BLaER1 (cell line): Measurements from ENCODE around the gene DOCK2.

Experiments
- H3K27ac ChIP-seq: shearing (Covaris generic); formaldehyde crosslinking; 2 replicates; pipeline ENCODE4 v1.8.1; 2022
- H3K27me3 ChIP-seq: shearing (Covaris generic); formaldehyde crosslinking; 2 replicates; pipeline ENCODE4 v1.8.1; 2022
- H3K36me3 ChIP-seq: shearing (Covaris generic); formaldehyde crosslinking; 2 replicates; pipeline ENCODE4 v1.8.1; 2022
- H3K4me1 ChIP-seq: shearing (Covaris generic); formaldehyde crosslinking; 2 replicates; pipeline ENCODE4 v1.8.1; 2022
- H3K4me2 ChIP-seq: shearing (Covaris generic); formaldehyde crosslinking; 2 replicates; pipeline ENCODE4 v1.8.1; 2022
- H3K4me3 ChIP-seq: shearing (Covaris generic); formaldehyde crosslinking; 2 replicates; pipeline ENCODE4 v1.8.1; 2022
- H3K9ac ChIP-seq: shearing (Covaris generic); formaldehyde crosslinking; 2 replicates; pipeline ENCODE4 v1.8.1; 2022
- H3K9me3 ChIP-seq: shearing (Covaris generic); formaldehyde crosslinking; 2 replicates; pipeline ENCODE4 v1.8.1; 2022
- H4K20me1 ChIP-seq: shearing (Covaris generic); formaldehyde crosslinking; 2 replicates; pipeline ENCODE4 v1.8.1; 2022
- Cebpa-rat ChIP-seq: shearing (Covaris generic); IDR thresholded peaks from 2 replicates; pipeline ENCODE4 v1.8.1; 2022

Gene DOCK2

DNA sequence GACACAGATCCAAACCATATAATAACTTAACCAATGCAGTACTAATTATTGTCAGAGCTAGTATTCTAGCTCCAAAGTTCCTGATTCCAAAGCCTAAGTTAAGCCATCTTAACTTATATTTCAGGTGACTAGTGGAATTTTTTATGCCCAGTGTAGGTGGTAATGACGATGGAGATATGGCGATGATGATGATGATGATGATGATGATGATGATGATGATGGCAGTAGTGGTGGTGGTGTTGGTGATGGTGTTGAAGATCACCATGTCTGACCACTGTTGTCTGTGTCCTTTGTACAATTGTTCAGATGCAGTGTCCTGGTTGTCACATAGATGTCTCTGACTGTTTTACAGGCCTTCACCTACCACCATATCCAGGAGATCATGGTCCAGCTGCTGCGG lies 203.3 kb downstream of the DOCK2 start:
- Histone ChIP-seq H3K4me3 (no peak overlapping the region), H3K4me1 (no peaks in the 10 kb centered on the region), H3K9me3 (no peaks in the 10 kb centered on the region), H3K27ac (no peak overlapping the region), H3K27me3 (no peaks in the 10 kb centered on the region), H3K36me3 (peaks cover 42% of the 10 kb centered on the region), H4K20me1 (no peaks in the 10 kb centered on the region), H3K9ac (no peak overlapping the region), H3K4me2 (no peak overlapping the region)
- TF ChIP-seq Cebpa-rat, result no peak

DNA sequence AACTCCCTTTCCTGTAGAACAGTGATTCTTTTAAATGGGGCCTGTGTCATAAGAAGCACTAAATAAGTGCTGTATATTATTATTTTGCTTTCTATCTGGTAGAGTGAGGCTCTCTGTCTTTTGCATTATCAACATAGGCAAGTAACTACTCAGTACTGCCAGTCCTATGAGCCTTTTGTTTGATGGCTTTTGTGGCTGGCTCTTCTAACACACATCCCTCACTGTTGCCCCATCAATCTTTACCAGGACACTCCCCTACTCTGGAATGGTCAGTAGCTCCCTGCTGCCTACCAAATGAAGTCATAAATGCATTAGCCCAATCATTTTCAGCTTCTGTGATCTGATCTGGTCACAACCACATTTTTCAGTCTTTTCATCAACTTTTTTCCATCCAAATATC lies 205.6 kb downstream of the DOCK2 start:
- H3K27me3 ChIP-seq, result no peaks in the 10 kb centered on the region
- H3K4me1 ChIP-seq, result no peaks in the 10 kb centered on the region
- no peak overlapping the region for H3K9ac ChIP-seq
- no peak for TF ChIP-seq Cebpa-rat
- H3K4me2 ChIP-seq, result no peak overlapping the region
- H3K4me3 ChIP-seq, result no peak overlapping the region
- H4K20me1 ChIP-seq, result no peaks in the 10 kb centered on the region
- H3K27ac ChIP-seq, result no peak overlapping the region
- H3K9me3 ChIP-seq, result 0 out of 2 replicates have a peak, but pooled peaks cover 3% of the 10 kb centered on the region
- peaks cover 51% of the 10 kb centered on the region for H3K36me3 ChIP-seq

DNA sequence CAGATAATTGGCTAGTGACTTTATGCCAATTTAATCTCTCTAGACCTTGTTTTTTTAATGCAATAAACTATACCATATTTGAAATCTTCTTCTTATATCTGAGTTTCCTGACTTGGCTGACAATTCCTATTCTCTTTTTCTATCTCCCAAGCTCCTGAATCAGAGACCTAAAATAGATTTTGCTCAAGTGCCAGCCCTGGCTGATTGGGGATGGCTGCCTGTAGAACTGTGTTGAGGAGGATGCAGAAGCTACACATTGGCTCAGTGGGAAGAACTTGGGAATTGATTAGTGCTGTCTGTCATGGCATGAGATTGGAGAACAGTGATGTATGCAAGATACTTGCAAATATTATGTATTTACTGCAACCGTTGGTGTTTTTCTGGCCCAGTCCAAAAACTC lies 210.4 kb downstream of the DOCK2 start:
- no peak overlapping the region for H3K4me3 ChIP-seq

DNA sequence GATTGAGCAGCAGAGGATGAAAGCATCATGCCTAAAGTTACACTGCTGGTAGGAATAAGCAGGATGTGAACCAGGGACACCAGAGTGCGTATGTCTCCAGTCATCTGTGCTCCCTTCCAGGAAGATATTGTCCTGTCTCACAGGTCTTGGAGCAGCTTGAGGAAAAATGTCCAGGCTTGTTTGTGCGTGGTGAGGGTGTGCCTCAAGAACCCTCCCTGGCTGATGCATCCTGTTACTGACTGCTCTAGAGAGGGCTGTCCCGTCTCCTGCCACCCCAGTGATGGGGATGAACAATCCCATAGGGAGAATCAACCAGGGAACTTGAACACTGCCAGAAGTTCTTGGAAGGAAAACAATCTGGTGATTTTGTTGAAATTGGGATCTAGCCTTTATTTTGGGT lies 211.2 kb downstream of the DOCK2 start:
- H3K4me3 ChIP-seq, result no peak overlapping the region
- peaks cover 74% of the 10 kb centered on the region for H3K36me3 ChIP-seq
- no peaks in the 10 kb centered on the region for H4K20me1 ChIP-seq
- no peaks in the 10 kb centered on the region for H3K4me1 ChIP-seq
- H3K9ac ChIP-seq, result no peak overlapping the region
- H3K4me2 ChIP-seq, result no peak overlapping the region
- H3K27ac ChIP-seq, result no peak overlapping the region
- TF ChIP-seq Cebpa-rat, result no peak
- H3K9me3 ChIP-seq, result peaks cover 50% of the 10 kb centered on the region
- no peaks in the 10 kb centered on the region for H3K27me3 ChIP-seq

More for the DNA sequence above, 210.4 kb downstream of the DOCK2 start:
- Histone ChIP-seq H3K27me3 (no peaks in the 10 kb centered on the region), H3K9me3 (peaks cover 43% of the 10 kb centered on the region), H3K4me2 (no peak overlapping the region), H3K36me3 (peaks cover 74% of the 10 kb centered on the region), H3K4me1 (no peaks in the 10 kb centered on the region), H3K27ac (no peak overlapping the region), H3K9ac (no peak overlapping the region), H4K20me1 (no peaks in the 10 kb centered on the region)
- TF ChIP-seq Cebpa-rat, result no peak

DNA sequence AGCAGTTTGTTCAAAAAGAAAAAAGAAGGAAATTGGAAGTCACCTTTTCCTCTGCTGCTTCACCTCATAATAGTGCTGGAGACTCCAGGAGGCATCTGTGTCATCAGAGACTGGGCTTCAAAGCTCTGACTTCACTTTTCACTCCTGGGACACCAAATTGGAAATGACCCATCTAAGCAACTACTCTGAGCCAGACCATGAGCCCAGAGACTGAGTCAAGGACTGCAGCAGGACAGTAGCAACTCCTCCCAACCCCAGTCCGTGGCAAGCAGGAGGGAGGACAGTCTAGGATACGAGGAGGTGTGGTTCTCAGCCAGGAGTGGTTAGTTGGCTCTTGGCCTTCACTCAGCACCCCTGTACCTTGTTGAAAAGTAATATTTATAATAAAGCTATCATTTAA lies 211.7 kb downstream of the DOCK2 start:
- Histone ChIP-seq H3K4me1 (no peaks in the 10 kb centered on the region), H3K4me2 (no peak overlapping the region), H3K9ac (no peak overlapping the region), H3K27me3 (no peaks in the 10 kb centered on the region), H3K9me3 (peaks cover 50% of the 10 kb centered on the region), H3K4me3 (no peak overlapping the region), H4K20me1 (no peaks in the 10 kb centered on the region), H3K27ac (no peak overlapping the region), H3K36me3 (peaks cover 75% of the 10 kb centered on the region)
- TF ChIP-seq Cebpa-rat, result no peak

DNA sequence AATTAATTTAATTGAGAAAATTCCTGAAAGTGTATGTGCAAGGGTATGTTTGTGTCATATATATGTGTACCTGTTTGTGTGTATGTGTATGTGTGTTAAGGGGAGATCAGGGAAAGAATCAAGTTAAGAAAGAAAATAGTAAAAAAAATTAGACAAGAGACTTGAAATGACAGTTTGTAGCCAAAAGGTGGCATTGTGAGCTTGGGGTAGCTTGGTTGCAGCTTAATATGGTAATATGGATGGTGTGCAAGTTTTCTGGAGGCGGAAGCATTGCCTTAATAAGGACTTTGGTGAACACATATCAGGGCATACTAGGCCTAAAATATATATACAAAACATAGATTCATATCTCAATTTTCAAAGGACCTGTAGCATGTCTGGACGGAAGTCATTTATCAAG lies 213.3 kb downstream of the DOCK2 start:
- no peak for TF ChIP-seq Cebpa-rat
- H3K4me2 ChIP-seq, result no peak overlapping the region
- no peaks in the 10 kb centered on the region for H3K4me1 ChIP-seq
- no peak overlapping the region for H3K4me3 ChIP-seq
- H3K27me3 ChIP-seq, result no peaks in the 10 kb centered on the region
- H3K36me3 ChIP-seq, result peaks cover 75% of the 10 kb centered on the region
- H3K9ac ChIP-seq, result no peak overlapping the region
- H4K20me1 ChIP-seq, result no peaks in the 10 kb centered on the region
- peaks cover 50% of the 10 kb centered on the region for H3K9me3 ChIP-seq
- no peak overlapping the region for H3K27ac ChIP-seq

DNA sequence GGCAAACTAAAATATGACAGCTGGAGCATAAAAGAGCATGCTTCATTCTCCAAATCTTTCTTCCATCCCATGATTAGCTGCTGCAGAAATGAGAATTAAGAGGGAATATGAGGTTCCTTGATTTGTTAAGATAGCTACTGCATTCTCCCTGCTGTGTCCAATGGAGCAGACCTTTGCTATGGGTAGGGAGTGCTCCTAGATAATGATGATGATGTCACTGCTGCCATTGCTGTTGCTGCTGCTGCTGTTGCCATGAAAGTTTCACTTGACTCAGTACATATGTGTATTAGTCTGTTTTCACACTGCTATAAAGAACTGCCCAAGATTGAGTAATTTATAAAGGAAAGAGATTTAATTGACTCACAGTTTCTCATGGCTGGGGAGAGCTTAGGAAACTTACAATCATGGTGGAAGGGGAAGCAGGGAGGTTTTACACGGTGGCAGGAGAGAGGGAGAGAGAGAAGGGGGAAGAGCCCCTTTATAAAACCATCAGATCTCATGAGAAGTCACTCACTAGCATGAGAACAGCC lies 214.3 kb downstream of the DOCK2 start:
- peaks cover 50% of the 10 kb centered on the region for H3K9me3 ChIP-seq
- peaks cover 82% of the 10 kb centered on the region for H3K36me3 ChIP-seq
- TF ChIP-seq Cebpa-rat, result no peak
- no peaks in the 10 kb centered on the region for H3K4me1 ChIP-seq
- H3K9ac ChIP-seq, result no peak overlapping the region
- no peaks in the 10 kb centered on the region for H4K20me1 ChIP-seq
- H3K27me3 ChIP-seq, result no peaks in the 10 kb centered on the region
- H3K4me3 ChIP-seq, result no peak overlapping the region
- H3K4me2 ChIP-seq, result no peak overlapping the region
- no peak overlapping the region for H3K27ac ChIP-seq

DNA sequence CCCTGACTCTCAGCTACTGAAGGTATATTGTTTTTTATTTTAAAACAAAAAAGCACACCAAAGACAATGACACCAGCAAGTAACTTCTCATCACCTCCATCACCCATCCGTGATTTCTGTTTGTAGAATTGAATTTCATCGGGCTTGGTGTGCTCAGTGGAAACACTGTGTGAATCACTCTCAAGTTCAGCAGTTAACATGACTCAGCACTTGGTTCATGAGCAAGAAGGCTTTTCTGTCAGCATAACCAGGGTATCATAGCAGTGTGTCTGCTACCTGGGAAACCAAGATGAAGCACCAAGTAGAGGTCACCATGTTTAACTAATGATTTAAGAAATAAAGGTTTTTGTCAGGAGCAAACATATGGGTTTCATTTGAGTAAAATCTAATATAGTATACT lies 219.5 kb downstream of the DOCK2 start:
- Histone ChIP-seq H3K9ac (no peak overlapping the region), H3K27me3 (no peaks in the 10 kb centered on the region), H3K4me1 (peaks cover 5% of the 10 kb centered on the region; the same call in 1 of the 2 replicates), H3K36me3 (peaks cover 39% of the 10 kb centered on the region), H4K20me1 (no peaks in the 10 kb centered on the region), H3K4me2 (no peak overlapping the region), H3K27ac (no peak overlapping the region), H3K9me3 (peaks cover 16% of the 10 kb centered on the region), H3K4me3 (no peak overlapping the region)
- TF ChIP-seq Cebpa-rat, result no peak

DNA sequence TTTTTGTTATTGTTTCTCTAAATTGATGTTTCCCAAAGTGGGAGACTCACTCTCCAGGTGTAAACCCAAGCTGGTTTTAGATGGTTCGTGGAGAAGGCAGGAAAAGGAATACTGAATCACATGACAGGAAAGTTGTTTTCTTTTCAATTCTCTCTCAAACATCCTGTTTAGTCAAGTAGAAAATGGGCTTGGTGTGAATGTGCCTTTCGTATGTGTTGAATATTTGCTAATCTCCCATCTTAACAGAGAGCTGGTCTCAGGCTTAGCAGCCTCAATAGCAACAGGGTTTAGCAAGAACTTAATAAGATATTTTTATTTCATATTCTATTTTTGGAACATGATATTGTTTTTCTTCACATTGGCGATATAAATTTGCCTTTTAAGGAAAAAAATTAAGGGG lies 223.5 kb downstream of the DOCK2 start:
- no peak for TF ChIP-seq Cebpa-rat
- Histone ChIP-seq H3K36me3 (peaks cover 10% of the 10 kb centered on the region), H4K20me1 (no peaks in the 10 kb centered on the region), H3K4me2 (no peak overlapping the region), H3K9ac (no peak overlapping the region), H3K9me3 (no peaks in the 10 kb centered on the region; the same call in 1 of the 2 replicates), H3K27ac (no peak overlapping the region), H3K27me3 (no peaks in the 10 kb centered on the region), H3K4me1 (peaks cover 5% of the 10 kb centered on the region; the same call in 1 of the 2 replicates), H3K4me3 (no peak overlapping the region)

DNA sequence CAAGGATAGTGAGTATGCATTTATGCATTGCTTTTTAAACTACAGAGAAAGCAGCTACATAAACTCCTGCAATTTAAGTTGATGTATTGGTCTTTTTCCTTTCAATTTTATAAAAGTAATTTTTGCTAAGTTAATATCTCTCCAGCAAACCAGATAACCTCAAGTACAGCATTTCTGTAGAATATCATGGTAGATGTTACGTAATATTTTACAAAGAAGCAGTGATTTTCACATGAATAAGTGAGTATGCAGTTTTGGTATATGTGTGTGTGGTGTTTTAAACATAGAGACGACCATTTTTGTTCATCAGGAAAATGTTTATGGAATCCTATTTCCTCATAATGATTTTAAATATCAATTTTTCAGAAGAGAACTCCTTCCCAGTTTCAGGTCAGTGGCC lies 224.4 kb downstream of the DOCK2 start:
- Histone ChIP-seq H3K9me3 (no peaks in the 10 kb centered on the region), H3K36me3 (peaks cover 4% of the 10 kb centered on the region; the same call in 1 of the 2 replicates), H3K27ac (no peak overlapping the region), H3K4me2 (no peak overlapping the region), H4K20me1 (no peaks in the 10 kb centered on the region), H3K9ac (no peak overlapping the region), H3K27me3 (no peaks in the 10 kb centered on the region), H3K4me1 (peaks cover 5% of the 10 kb centered on the region; the same call in 1 of the 2 replicates), H3K4me3 (no peak overlapping the region)
- peak; percentile 39; the same call in 1 of the 2 replicates for TF ChIP-seq Cebpa-rat

DNA sequence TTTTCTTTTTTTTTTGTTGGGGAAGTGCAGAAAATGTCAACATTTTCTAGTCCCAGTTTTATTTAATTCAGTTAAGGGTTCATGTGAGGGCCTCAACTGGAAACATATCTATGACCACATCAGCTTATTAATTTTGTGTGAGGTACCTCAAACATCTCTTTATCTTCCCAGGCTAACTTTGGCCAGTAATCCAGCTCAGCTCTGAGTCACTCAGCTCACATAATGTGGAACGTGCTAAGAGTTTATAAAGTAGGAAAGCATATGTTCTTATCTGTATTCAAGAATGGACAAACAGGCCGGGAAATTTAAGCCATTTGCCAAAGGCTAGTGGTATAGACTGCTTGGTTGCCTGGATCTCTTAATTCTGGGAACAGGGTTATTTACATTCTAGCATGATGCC lies 224.9 kb downstream of the DOCK2 start:
- Histone ChIP-seq H3K4me1 (peaks cover 5% of the 10 kb centered on the region; the same call in 1 of the 2 replicates), H3K36me3 (peaks cover 8% of the 10 kb centered on the region; the same call in 1 of the 2 replicates), H3K9me3 (no peaks in the 10 kb centered on the region), H3K4me2 (no peak overlapping the region), H3K27me3 (no peaks in the 10 kb centered on the region), H4K20me1 (no peaks in the 10 kb centered on the region), H3K27ac (no peak overlapping the region), H3K9ac (no peak overlapping the region), H3K4me3 (no peak overlapping the region)
- no peak for TF ChIP-seq Cebpa-rat
